ENCODE data around the gene ADAM12. TPM values are rescaled to one million over a fixed set of nuclear protein-coding genes. Genes with fewer than 3 reads are reported as not detected.

The ADAM12 gene
- total RNA-seq, 1 donor from 2014 or later: 100 TPM

DNA sequence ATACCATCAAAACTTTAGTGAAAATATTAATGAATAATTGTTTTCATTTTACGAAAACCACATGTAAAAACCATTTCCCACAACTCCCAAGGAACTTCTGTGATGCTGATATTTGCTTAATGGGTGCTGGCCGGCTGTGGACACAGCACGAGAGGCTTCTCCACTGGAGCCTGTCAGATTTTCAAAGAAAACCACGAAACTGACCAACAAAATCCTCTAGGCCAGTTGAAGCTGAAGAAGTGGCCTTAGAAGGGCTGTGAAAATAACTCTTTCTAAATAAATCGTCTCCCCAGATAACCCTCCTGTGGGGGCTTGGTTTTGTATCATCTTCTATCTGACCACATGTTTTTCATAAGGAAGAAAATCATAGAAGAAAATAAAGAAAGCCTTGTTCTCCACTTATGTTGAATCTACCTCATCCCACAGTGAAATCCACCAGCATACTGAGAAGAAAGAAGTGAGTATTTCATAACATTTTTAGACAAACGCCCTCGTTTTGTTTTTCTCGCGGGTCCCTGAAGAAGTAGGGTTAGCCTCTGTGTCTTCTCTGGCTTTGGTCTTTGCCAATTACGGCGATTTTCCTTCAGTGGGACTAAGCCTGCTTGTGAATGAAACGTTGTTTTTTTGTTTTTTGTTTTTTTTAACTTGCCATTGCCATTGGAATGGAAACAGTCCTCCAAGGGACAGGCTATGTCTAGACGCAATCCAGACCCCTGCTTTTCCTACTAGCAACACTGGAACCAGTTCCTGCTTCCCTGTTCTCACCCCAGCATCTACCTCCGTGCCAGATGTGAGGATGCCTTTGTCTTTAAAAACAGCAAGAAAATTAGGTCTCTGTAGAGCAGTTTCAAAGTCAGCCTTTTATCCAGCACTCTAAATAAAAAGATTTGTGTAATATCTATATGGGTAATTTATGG lies 123.9 kb downstream of the ADAM12 start:
- H3K9ac ChIP-seq (ENCODE audit: low read length): peak overlapping the region; percentile 38
- Mint-ChIP-seq H3K4me1 (ENCODE audit: low read depth, unreplicated experiment) (peaks cover 8% of the 10 kb centered on the region), H3K9me3 (ENCODE audit: unreplicated experiment) (peaks cover 11% of the 10 kb centered on the region), H3K27ac (ENCODE audit: unreplicated experiment) (peak overlapping the region; percentile 42), H3K4me3 (ENCODE audit: unreplicated experiment) (no peak overlapping the region), H3K36me3 (ENCODE audit: low read depth, unreplicated experiment) (peaks cover 25% of the 10 kb centered on the region), H3K27me3 (ENCODE audit: low read depth, unreplicated experiment) (no peaks in the 10 kb centered on the region)
- H4K20me1 ChIP-seq (ENCODE audit: insufficient read depth, low read length): no peaks in the 10 kb centered on the region
- peak overlapping the region; percentile 53 for H3K27ac ChIP-seq (ENCODE audit: low read depth, low read length)
- TF ChIP-seq EZH2 (IDR thresholded peaks at IDR 0.05; ENCODE audit: insufficient read depth, low read length) (no peak), CTCF (IDR thresholded peaks at IDR 0.05; ENCODE audit: insufficient read depth, low read depth, low read length) (no peak)
- peak; percentile 20 for FAIRE-seq
- no peak for DNase-seq (ENCODE audit: low read depth)
- H3K4me1 ChIP-seq (ENCODE audit: insufficient read depth, low read length): peaks cover 10% of the 10 kb centered on the region
- peaks cover 87% of the 10 kb centered on the region for H3K79me2 ChIP-seq (ENCODE audit: insufficient read depth, low read length)
- H2AFZ ChIP-seq (ENCODE audit: low read depth, low read length): no peak overlapping the region
- H3K4me3 ChIP-seq (ENCODE audit: insufficient read depth, low read depth, low read length): no peak overlapping the region
- H3K27me3 ChIP-seq (ENCODE audit: insufficient read depth, low read length): no peaks in the 10 kb centered on the region
- H3K9me3 ChIP-seq (ENCODE audit: insufficient read depth, low read depth, low read length): no peaks in the 10 kb centered on the region
- peaks cover 2% of the 10 kb centered on the region for H3K36me3 ChIP-seq (ENCODE audit: insufficient read depth, low read length)
- peak overlapping the region; percentile 5 for H3K4me2 ChIP-seq (ENCODE audit: low read length)

DNA sequence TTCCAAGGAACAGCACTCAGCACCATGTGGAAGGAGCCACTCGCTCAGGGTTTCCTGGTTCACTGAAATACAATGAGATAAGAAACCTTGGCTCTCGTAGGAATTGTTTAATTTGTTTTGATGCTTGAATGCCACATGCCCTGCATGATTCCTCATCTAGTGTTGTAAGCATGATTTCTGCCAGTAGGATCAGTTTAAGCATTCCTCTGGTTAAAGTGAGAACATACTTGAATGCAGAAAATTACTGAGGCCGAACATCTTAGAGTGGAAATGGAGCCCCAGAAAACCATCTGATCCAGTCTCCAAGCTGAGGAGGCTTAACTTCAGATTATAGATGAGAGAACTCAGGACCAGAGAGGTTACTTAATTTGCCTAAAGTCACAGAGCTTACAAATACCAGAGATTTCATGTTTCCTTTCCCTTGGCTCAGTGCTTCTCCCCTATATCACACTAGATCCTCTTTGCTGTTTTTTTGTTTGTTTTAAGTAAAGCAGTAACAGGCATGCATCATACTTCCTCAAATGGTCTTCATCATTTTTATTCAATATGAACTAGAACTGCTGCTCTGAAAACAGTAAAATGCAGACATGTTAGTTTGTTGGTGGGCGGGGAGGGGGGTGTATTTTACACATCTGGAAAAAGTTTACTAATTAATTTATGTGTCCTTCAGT lies 125.1 kb downstream of the ADAM12 start:
- H3K4me2 ChIP-seq (ENCODE audit: low read length): no peak overlapping the region
- no peaks in the 10 kb centered on the region for H3K27me3 ChIP-seq (ENCODE audit: insufficient read depth, low read length)
- peaks cover 20% of the 10 kb centered on the region for H3K36me3 Mint-ChIP-seq (ENCODE audit: low read depth, unreplicated experiment)
- peak overlapping the region; percentile 8 for H3K27ac ChIP-seq (ENCODE audit: low read depth, low read length)
- DNase-seq (ENCODE audit: low read depth): no peak
- H3K9me3 Mint-ChIP-seq (ENCODE audit: unreplicated experiment): peaks cover 11% of the 10 kb centered on the region
- no peaks in the 10 kb centered on the region for H3K9me3 ChIP-seq (ENCODE audit: insufficient read depth, low read depth, low read length)
- H3K36me3 ChIP-seq (ENCODE audit: insufficient read depth, low read length): no peaks in the 10 kb centered on the region
- TF ChIP-seq EZH2 (IDR thresholded peaks at IDR 0.05; ENCODE audit: insufficient read depth, low read length) (no peak), CTCF (IDR thresholded peaks at IDR 0.05; ENCODE audit: insufficient read depth, low read depth, low read length) (no peak)
- no peak overlapping the region for H3K9ac ChIP-seq (ENCODE audit: low read length)
- no peak overlapping the region for H3K4me3 Mint-ChIP-seq (ENCODE audit: unreplicated experiment)
- H3K4me1 Mint-ChIP-seq (ENCODE audit: low read depth, unreplicated experiment): peaks cover 6% of the 10 kb centered on the region
- H3K79me2 ChIP-seq (ENCODE audit: insufficient read depth, low read length): peaks cover 82% of the 10 kb centered on the region
- peaks cover under 1% of the 10 kb centered on the region for H3K4me1 ChIP-seq (ENCODE audit: insufficient read depth, low read length)
- H3K27ac Mint-ChIP-seq (ENCODE audit: unreplicated experiment): no peak overlapping the region
- no peak for FAIRE-seq
- H2AFZ ChIP-seq (ENCODE audit: low read depth, low read length): no peak overlapping the region
- no peaks in the 10 kb centered on the region for H4K20me1 ChIP-seq (ENCODE audit: insufficient read depth, low read length)
- no peak overlapping the region for H3K4me3 ChIP-seq (ENCODE audit: insufficient read depth, low read depth, low read length)
- H3K27me3 Mint-ChIP-seq (ENCODE audit: low read depth, unreplicated experiment): no peaks in the 10 kb centered on the region

Measured in astrocyte (in vitro differentiated cells and primary cell).